ENCODE measurements around the gene SPTLC3. TPM values are rescaled to one million over a fixed set of nuclear protein-coding genes. Genes with fewer than 3 reads are reported as not detected.

Gene SPTLC3
- total and polyA plus RNA-seq, 2 experiments from 2014 or later: 0.52 to 0.66 TPM

DNA sequence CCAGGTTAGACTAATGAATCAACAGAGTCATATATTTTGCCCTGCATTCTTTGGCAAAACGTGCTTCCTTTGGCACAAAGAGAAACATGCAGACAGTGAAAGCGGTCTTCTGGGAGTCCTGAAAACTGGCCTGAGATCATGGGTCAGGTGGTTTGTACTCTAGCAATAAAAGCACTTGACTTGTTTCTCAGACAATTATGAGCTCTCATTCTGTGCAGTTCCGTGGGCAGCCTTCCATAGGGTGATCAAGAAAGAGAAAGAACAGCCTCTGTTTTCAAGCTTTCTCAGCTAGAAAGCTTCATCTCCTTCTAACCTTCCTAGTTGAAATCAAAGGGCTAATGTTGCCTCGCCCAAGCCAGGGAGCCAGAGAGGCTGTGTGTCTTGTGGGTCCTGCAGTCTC, 149.6 kb downstream of the SPTLC3 start (continued):
- TF ChIP-seq EZH2phosphoT487 (IDR thresholded peaks at IDR 0.05; ENCODE audit: unreplicated experiment) (no peak), ZNF114 (CRISPR knock-in tag; IDR thresholded peaks at IDR 0.05) (no peak), EZH2 (IDR thresholded peaks at IDR 0.05; ENCODE audit: low read depth, unreplicated experiment) (no peak)
- TF ChIP-seq, protein P1, sequence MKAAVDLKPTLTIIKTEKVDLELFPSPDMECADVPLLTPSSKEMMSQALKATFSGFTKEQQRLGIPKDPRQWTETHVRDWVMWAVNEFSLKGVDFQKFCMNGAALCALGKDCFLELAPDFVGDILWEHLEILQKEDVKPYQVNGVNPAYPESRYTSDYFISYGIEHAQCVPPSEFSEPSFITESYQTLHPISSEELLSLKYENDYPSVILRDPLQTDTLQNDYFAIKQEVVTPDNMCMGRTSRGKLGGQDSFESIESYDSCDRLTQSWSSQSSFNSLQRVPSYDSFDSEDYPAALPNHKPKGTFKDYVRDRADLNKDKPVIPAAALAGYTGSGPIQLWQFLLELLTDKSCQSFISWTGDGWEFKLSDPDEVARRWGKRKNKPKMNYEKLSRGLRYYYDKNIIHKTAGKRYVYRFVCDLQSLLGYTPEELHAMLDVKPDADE (IDR thresholded peaks at IDR 0.05): no peak
- TF ChIP-seq, protein P2, sequence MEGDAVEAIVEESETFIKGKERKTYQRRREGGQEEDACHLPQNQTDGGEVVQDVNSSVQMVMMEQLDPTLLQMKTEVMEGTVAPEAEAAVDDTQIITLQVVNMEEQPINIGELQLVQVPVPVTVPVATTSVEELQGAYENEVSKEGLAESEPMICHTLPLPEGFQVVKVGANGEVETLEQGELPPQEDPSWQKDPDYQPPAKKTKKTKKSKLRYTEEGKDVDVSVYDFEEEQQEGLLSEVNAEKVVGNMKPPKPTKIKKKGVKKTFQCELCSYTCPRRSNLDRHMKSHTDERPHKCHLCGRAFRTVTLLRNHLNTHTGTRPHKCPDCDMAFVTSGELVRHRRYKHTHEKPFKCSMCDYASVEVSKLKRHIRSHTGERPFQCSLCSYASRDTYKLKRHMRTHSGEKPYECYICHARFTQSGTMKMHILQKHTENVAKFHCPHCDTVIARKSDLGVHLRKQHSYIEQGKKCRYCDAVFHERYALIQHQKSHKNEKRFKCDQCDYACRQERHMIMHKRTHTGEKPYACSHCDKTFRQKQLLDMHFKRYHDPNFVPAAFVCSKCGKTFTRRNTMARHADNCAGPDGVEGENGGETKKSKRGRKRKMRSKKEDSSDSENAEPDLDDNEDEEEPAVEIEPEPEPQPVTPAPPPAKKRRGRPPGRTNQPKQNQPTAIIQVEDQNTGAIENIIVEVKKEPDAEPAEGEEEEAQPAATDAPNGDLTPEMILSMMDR (conservative IDR thresholded peaks at IDR 0.05; ENCODE audit: low read depth in 2 of 2): no peak

DNA sequence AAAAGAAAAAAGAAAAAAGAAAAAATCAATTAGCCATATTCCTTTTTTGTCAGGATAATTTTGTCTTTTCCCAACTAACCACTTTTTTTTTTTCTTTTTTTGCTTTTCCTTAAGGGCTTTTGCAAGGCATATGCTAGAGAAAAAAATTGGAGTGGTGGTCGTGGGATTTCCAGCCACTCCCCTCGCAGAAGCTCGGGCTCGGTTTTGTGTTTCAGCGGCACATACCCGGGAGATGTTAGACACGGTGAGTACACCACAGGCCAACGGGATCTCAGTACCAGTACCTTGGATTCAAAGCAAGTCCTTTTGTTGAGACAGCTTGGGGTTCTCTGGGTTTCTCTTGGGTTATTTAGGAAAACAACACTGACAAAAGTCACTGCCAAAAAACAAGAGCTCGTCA, 151.1 kb downstream of the SPTLC3 start:
- H3K27ac Mint-ChIP-seq: no peak overlapping the region
- no peak overlapping the region for H3K4me3 ChIP-seq
- TF ChIP-seq STAT1 (IDR thresholded peaks at IDR 0.05; ENCODE audit: unreplicated experiment) (no peak), JUNB (IDR thresholded peaks at IDR 0.05; ENCODE audit: unreplicated experiment) (no peak), EZH2 (IDR thresholded peaks at IDR 0.05; ENCODE audit: low read depth, unreplicated experiment) (no peak), CREB1 (CRISPR knock-in tag; IDR thresholded peaks at IDR 0.05; ENCODE audit: low read depth) (no peak), EZH2phosphoT487 (IDR thresholded peaks at IDR 0.05; ENCODE audit: unreplicated experiment) (no peak), ZNF114 (CRISPR knock-in tag; IDR thresholded peaks at IDR 0.05) (no peak)
- TF ChIP-seq, protein P1 (IDR thresholded peaks at IDR 0.05): no peak
- TF ChIP-seq, protein P2 (conservative IDR thresholded peaks at IDR 0.05; ENCODE audit: low read depth in 2 of 2): no peak
- TF ChIP-seq, protein P3, sequence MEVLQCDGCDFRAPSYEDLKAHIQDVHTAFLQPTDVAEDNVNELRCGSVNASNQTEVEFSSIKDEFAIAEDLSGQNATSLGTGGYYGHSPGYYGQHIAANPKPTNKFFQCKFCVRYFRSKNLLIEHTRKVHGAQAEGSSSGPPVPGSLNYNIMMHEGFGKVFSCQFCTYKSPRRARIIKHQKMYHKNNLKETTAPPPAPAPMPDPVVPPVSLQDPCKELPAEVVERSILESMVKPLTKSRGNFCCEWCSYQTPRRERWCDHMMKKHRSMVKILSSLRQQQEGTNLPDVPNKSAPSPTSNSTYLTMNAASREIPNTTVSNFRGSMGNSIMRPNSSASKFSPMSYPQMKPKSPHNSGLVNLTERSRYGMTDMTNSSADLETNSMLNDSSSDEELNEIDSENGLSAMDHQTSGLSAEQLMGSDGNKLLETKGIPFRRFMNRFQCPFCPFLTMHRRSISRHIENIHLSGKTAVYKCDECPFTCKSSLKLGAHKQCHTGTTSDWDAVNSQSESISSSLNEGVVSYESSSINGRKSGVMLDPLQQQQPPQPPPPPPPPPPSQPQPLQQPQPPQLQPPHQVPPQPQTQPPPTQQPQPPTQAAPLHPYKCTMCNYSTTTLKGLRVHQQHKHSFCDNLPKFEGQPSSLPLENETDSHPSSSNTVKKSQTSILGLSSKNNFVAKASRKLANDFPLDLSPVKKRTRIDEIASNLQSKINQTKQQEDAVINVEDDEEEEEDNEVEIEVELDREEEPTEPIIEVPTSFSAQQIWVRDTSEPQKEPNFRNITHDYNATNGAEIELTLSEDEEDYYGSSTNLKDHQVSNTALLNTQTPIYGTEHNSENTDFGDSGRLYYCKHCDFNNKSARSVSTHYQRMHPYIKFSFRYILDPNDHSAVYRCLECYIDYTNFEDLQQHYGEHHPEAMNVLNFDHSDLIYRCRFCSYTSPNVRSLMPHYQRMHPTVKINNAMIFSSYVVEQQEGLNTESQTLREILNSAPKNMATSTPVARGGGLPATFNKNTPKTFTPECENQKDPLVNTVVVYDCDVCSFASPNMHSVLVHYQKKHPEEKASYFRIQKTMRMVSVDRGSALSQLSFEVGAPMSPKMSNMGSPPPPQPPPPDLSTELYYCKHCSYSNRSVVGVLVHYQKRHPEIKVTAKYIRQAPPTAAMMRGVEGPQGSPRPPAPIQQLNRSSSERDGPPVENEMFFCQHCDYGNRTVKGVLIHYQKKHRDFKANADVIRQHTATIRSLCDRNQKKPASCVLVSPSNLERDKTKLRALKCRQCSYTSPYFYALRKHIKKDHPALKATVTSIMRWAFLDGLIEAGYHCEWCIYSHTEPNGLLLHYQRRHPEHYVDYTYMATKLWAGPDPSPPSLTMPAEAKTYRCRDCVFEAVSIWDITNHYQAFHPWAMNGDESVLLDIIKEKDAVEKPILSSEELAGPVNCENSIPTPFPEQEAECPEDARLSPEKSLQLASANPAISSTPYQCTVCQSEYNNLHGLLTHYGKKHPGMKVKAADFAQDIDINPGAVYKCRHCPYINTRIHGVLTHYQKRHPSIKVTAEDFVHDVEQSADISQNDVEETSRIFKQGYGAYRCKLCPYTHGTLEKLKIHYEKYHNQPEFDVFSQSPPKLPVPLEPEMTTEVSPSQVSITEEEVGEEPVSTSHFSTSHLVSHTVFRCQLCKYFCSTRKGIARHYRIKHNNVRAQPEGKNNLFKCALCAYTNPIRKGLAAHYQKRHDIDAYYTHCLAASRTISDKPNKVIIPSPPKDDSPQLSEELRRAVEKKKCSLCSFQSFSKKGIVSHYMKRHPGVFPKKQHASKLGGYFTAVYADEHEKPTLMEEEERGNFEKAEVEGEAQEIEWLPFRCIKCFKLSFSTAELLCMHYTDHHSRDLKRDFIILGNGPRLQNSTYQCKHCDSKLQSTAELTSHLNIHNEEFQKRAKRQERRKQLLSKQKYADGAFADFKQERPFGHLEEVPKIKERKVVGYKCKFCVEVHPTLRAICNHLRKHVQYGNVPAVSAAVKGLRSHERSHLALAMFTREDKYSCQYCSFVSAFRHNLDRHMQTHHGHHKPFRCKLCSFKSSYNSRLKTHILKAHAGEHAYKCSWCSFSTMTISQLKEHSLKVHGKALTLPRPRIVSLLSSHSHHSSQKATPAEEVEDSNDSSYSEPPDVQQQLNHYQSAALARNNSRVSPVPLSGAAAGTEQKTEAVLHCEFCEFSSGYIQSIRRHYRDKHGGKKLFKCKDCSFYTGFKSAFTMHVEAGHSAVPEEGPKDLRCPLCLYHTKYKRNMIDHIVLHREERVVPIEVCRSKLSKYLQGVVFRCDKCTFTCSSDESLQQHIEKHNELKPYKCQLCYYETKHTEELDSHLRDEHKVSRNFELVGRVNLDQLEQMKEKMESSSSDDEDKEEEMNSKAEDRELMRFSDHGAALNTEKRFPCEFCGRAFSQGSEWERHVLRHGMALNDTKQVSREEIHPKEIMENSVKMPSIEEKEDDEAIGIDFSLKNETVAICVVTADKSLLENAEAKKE (CRISPR knock-in tag; IDR thresholded peaks at IDR 0.05): no peak

More for the DNA sequence above, 151.1 kb downstream of the SPTLC3 start:
- no peaks in the 10 kb centered on the region for H3K27me3 ChIP-seq (ENCODE audit: insufficient read depth)
- Mint-ChIP-seq H3K4me3 (no peak overlapping the region), H3K4me1 (peaks cover 6% of the 10 kb centered on the region; the same call in 2 of the 3 replicates), H3K36me3 (ENCODE audit: low read depth) (no peaks in the 10 kb centered on the region), H3K9me3 (no peaks in the 10 kb centered on the region), H3K27me3 (ENCODE audit: insufficient read depth, low read depth, poor library complexity) (no peaks in the 10 kb centered on the region)
- H3K36me3 ChIP-seq (ENCODE audit: insufficient read depth): no peaks in the 10 kb centered on the region
- no peaks in the 10 kb centered on the region for H4K20me1 ChIP-seq (replicated peaks; ENCODE audit: insufficient read depth)
- H3K9me2 ChIP-seq (ENCODE audit: insufficient read depth): peaks cover 3% of the 10 kb centered on the region; the same call in 1 of the 2 replicates
- no peaks in the 10 kb centered on the region for H3F3A ChIP-seq (replicated peaks; ENCODE audit: low read depth)
- H3K27ac ChIP-seq (ENCODE audit: low read depth): no peak overlapping the region
- no peaks in the 10 kb centered on the region for H3K4me1 ChIP-seq (ENCODE audit: insufficient read depth)
- H3K4me2 ChIP-seq: no peak overlapping the region
- H2AFZ ChIP-seq: no peak overlapping the region
- no peak for ATAC-seq
- DNase-seq (ENCODE audit: low spot score): no peak
- H3K79me2 ChIP-seq (replicated peaks; ENCODE audit: insufficient read depth): no peaks in the 10 kb centered on the region
